ENCODE measurements around the gene DENND4C.

GRCh38 chr9:19411316-19411715 is 180.8 kb downstream of the DENND4C start:
- no peak for TF ChIP-seq CTCF (IDR thresholded peaks at IDR 0.05; ENCODE audit: borderline replicate concordance, extremely low read depth, low read length, poor library complexity, severe bottlenecking)
- no peak for TF ChIP-seq EZH2 (IDR thresholded peaks at IDR 0.05; ENCODE audit: borderline replicate concordance, low read depth, low read length, severe bottlenecking)

Data from DND-41 (cell line).